Pancreas (tissue), 10 donors: ENCODE data around the gene ZFP36. TPM values are rescaled to one million over a fixed set of nuclear protein-coding genes. Genes with fewer than 3 reads are reported as not detected.
A peak's percentile ranks its signal among the peaks of the same experiment; 100 is the strongest.

Experiments used
- ATAC-seq, 4 donors: fragments of 200-7000 bp; cut with Tn5 transposase; one replicate each; pipeline versions ENCODE4 v1.8.0 to v1.9.1; 2020; ENCODE audit warnings: mild to moderate bottlenecking in 4 of 4, moderate library complexity in 4 of 4
- DNase-seq, 6 donors: peaks; one replicate each; pipeline ENCODE4 v3.0.0-alpha.2; 2020
- FAIRE-seq: peaks from 2 replicates; lab custom pipeline; 2012; peaks lifted over from hg19 to GRCh38; lab: Jason Lieb, UNC
- H3K27ac ChIP-seq, 4 donors: fragments of 200-600 bp; sonication (generic); 1 replicate in 3 of 4; 2 replicates in 1 of 4; pipeline versions ENCODE4 v1.5.0 to v1.8.0; 2020
- H3K27me3 ChIP-seq, 4 donors: fragments of 200-600 bp; one replicate each; pipeline ENCODE4 v1.8.0; 2021
- H3K36me3 ChIP-seq, 3 donors: fragments of 200-600 bp; sonication (generic) in 1 of 3; one replicate each; pipeline versions ENCODE4 v1.5.0 to v1.8.0; 2020 to 2021
- H3K4me1 ChIP-seq, 3 donors: fragments of 200-600 bp; one replicate each; pipeline ENCODE4 v1.8.0; 2021
- H3K4me3 ChIP-seq, 4 donors: fragments of 200-600 bp; sonication (generic) in 2 of 4; one replicate each; pipeline versions ENCODE4 v1.5.0 to v1.8.0; 2020 to 2021
- H3K9me3 ChIP-seq, 4 donors: fragments of 200-600 bp; one replicate each; pipeline ENCODE4 v1.8.0; 2021
- CTCF ChIP-seq, 4 donors: fragments of 200-600 bp; sonication (generic) in 3 of 4; IDR thresholded peaks; one replicate each; pipeline versions ENCODE4 v1.5.0 to v1.8.0; 2021; ENCODE audit warnings: antibody characterized with exemption in 4 of 4
- WGBS, 2 donors: extraction: QIAGEN DNeasy Blood & Tissue Kit; methylation state at CpG; one replicate each; pipeline ENCODE4 v1.1.7; 2013; 5-methylcytosine and 5-hydroxymethylcytosine counted together
- intact Hi-C, 3 donors: fragments of 100-400 bp; cut with DNase I; formaldehyde crosslinking; loops; one replicate each; pipeline versions ENCODE4 v1.11.1 to v1.14.2; 2022
- polyA plus RNA-seq, 2 donors: library from polyadenylated mRNA; stranded (reverse); fragments of 200-250 nt; gene quantifications; one replicate each; pipeline ENCODE4 v1.2.3, GENCODE V29; 2013
- total RNA-seq, 6 donors: library from RNA; stranded (reverse); fragmentation: NEBNext Ultra II Directional in 4 of 6; extraction: Animal tissue kit (Norgen Biotek cat#: 25700) in 4 of 6; gene quantifications; one replicate each; pipeline versions ENCODE4 v1.2.1 to v1.2.4, GENCODE V29; 2021 to 2023
- donor health status: healthy with polysubstance abuse.
- donor health status: DM: no; HTN: no; CAD: no; lungs with moderate emphysema.
- donor health status: DM: no; HTN: no; CAD: no.
- donor health status: control.
- donor health status: control.
- donor health status: Bipolar disorder and iron deficiency.
- donor health status: DM: yes; HTN: yes; CAD: no.
- donor health status: DM: no; HTN: no; CAD: no.
- donor health status: DM: no; HTN: no; CAD: no.
- donor health status: DM: yes; HTN: yes; CAD: no.

The ZFP36 gene
- total and polyA plus RNA-seq, 8 donors: 20.2 to 151 (median 38.4) TPM

DNA sequence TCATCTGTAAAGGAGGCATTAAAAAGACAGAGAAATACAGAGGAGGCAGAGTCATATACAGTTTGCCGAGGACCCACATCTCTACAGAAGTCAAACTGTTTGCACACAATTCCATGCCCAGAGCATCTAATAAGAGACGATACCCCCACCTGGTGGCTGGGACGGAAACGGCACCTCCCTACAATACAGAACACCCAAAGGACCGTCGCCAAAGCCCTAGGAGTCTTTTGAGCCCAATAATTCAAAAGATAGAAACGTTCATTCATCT lies 5.1 kb downstream of the ZFP36 start:
- Histone ChIP-seq H3K4me3 (peak overlapping the region in 3 of 4 donors; percentile 70 to 96 (median 79)), H3K27ac (peak overlapping the region; percentile 89 to 99 (median 94)), H3K9me3 (no peaks in the 10 kb centered on the region), H3K4me1 (peaks cover 12 to 20% (median 15%) of the 10 kb centered on the region in 3 donors), H3K27me3 (no peaks in the 10 kb centered on the region), H3K36me3 (peaks cover 0 to 5% (median 0%) of the 10 kb centered on the region in 3 donors)
- FAIRE-seq (no peak), DNase-seq (peak; percentile 83 to 92 (median 90)), ATAC-seq (peak; percentile 47 to 66 (median 60))
- intact Hi-C loops: no loop called here
- TF ChIP-seq CTCF (IDR thresholded peaks at IDR 0.05): peak; percentile 82 to 90 (median 88)
- WGBS, 2 donors: 0 to 1% methylated on average over 7 of the region's 7 CpGs

DNA sequence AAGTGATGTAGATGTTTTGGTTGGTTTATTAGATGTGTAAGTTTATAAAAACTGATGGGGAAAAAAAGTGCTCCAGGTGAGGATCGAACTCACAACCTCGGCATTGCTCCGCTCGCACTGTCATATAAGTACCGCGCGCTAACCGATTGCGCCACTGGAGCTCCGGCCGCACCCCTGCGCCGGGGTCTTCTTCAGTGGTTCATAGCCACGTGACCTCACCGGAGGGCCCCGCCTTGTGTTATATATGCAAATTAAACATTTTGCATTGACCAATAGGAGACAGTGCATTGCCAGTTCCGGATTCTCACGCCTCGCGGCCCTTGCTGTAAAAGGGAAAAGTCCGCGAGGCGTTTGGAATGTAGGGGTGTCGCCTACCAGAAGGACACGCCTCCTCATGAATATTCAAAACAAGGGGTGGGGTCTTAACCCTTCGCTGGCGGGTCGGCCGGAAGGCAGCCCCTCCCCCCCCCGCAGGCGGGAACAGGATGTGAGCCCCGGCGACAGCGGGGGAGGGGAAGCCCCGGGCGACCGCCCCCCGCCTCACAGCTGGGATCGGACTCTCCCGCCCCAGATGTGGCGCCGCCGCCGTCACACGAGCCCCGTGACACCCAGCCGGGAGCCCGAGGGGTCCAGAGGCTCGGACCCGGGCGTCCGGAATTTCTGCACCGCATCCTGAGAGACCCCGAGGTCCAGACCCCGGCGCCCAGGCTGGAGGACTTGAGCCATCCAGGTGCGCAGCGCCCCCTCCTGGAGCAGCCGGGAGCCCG lies 5.6 kb downstream of the ZFP36 start, which contains the start of gene PLEKHG2:
Gene PLEKHG2, plus strand, starts transcription at position 570 of the 767 bp plus-strand sequence. CDS start 1,418 bp downstream, outside the sequence.
- peak in 3 of 4 donors; percentile 59 to 76 (median 69) for TF ChIP-seq CTCF (IDR thresholded peaks at IDR 0.05)
- DNase-seq: peak; percentile 94 to 98 (median 96)

DNA sequence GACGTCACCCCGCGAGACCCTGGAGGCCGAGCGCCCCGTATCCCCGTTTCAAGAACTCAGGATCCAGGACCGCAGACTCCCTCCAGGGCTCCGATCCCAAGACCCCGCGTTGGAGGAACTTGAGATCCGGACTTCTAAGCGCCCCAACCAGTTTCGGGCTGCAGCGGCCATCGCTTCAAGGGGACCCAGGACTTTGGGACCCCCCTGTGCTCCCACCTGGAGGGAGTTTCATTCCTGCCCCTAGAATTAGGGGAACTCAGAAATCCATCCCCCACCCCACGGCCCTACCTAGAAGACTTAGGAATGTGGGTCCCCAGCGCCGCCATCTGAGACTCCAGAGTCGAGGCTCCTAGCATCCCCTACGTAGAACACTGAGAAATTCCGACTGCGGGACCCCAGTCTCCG lies 6.2 kb downstream of the ZFP36 start:
- DNase-seq (peak in 2 of 6 donors; percentile 51 to 56), FAIRE-seq (no peak), ATAC-seq (no peak)
- no peaks in the 10 kb centered on the region for H3K9me3 ChIP-seq
- no peaks in the 10 kb centered on the region for H3K27me3 ChIP-seq
- peaks cover 12 to 20% (median 15%) of the 10 kb centered on the region in 3 donors for H3K4me1 ChIP-seq
- H3K4me3 ChIP-seq: peak overlapping the region; percentile 60 to 96 (median 74)
- intact Hi-C loops: no loop called here
- H3K36me3 ChIP-seq: peaks cover 0 to 5% (median 0%) of the 10 kb centered on the region in 3 donors
- TF ChIP-seq CTCF (IDR thresholded peaks at IDR 0.05): peak in 3 of 4 donors; percentile 10 to 89 (median 20)
- WGBS, 2 donors: 1 to 2% methylated on average over 24 of the region's 24 CpGs
- peak overlapping the region; percentile 31 to 74 (median 57) for H3K27ac ChIP-seq

More for the DNA sequence above, 5.6 kb downstream of the ZFP36 start, which contains the start of gene PLEKHG2:
- peak within 1 kb of the TSS; percentile 60 to 96 (median 74) for H3K4me3 ChIP-seq
- FAIRE-seq: peak; percentile 98
- ATAC-seq: peak; percentile 63 to 71 (median 68)
- H3K4me1 ChIP-seq: peaks cover 12 to 20% (median 15%) of the 10 kb centered on the region in 3 donors
- H3K9me3 ChIP-seq: no peaks in the 10 kb centered on the region
- peak within 1 kb of the TSS; percentile 89 to 99 (median 94) for H3K27ac ChIP-seq
- peaks cover 0 to 5% (median 0%) of the 10 kb centered on the region in 3 donors for H3K36me3 ChIP-seq
- intact Hi-C loops: no loop called here
- WGBS, 2 donors: 0% methylated on average over 52 to 60 of the region's 60 CpGs
- H3K27me3 ChIP-seq: no peaks in the 10 kb centered on the region

DNA sequence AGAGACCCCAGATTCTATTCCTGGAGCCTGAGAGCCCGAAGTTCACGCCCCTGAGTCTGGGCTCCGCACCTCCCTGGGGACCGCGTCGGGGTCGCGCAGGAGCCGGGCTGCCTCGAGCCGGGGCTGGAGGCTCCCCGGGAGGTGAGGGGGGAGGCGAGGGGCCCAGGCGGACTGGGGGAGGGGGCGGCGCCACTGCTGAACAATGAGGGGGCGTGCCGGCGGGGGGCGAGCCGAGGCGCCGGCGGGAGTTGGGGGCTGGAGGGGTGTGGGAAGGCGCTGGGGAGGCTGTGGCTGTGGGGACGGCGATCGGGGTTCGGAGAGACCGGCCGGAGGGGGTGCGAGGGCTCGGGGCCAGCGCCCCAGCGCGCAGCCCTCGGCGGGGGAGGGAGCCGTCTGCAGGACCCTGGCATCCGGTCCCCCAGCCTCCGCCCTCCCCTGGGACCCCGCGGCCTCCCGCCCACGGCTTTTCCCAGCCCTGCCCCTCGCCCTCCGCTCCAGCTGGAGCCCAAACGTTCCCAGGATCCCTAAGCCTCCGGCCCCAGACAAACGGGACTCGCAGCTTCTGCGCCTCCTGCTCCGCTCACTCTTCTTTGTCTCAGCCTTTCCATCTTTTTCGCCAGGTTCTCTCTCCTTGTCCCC lies 6.7 kb downstream of the ZFP36 start:
- no peak for ATAC-seq

More for the DNA sequence above, 6.7 kb downstream of the ZFP36 start:
- WGBS, 2 donors: 5 to 7% methylated on average over 21 to 54 of the region's 54 CpGs
- no peaks in the 10 kb centered on the region for H3K9me3 ChIP-seq
- FAIRE-seq (no peak), DNase-seq (peak in 5 of 6 donors; percentile 47 to 85 (median 72))
- TF ChIP-seq CTCF (IDR thresholded peaks at IDR 0.05): no peak
- no peaks in the 10 kb centered on the region for H3K27me3 ChIP-seq
- H3K27ac ChIP-seq: peak overlapping the region; percentile 31 to 74 (median 57)
- H3K36me3 ChIP-seq: peaks cover 0 to under 1% (median 0%) of the 10 kb centered on the region in 3 donors
- H3K4me1 ChIP-seq: peaks cover 12 to 18% (median 15%) of the 10 kb centered on the region in 3 donors
- intact Hi-C loops: no loop called here
- H3K4me3 ChIP-seq: peak overlapping the region; percentile 60 to 96 (median 74)
